Ectodermal cell (in vitro differentiated cells): Measurements from ENCODE around the gene AFAP1L1.

ENCODE experiments used
- H3K27ac ChIP-seq: 2 replicates; pipeline ENCODE4 v1.7.0; 2013; ENCODE audit warnings: mild to moderate bottlenecking, low read depth, low read length; ENCODE audit not compliant: insufficient read depth, poor library complexity, severe bottlenecking
- H3K27me3 ChIP-seq: 2 replicates; pipeline ENCODE4 v1.7.0; 2013; ENCODE audit warnings: mild to moderate bottlenecking, low read length; ENCODE audit not compliant: insufficient read depth, control insufficient read depth, poor library complexity, severe bottlenecking
- H3K36me3 ChIP-seq: one replicate; pipeline ENCODE4 v1.7.0; 2013; ENCODE audit warnings: low read length; ENCODE audit not compliant: control insufficient read depth, insufficient read depth
- H3K4me1 ChIP-seq: one replicate; pipeline ENCODE4 v1.7.0; 2013; ENCODE audit warnings: low read length; ENCODE audit not compliant: control insufficient read depth, insufficient read depth
- H3K4me3 ChIP-seq: 2 replicates; pipeline ENCODE4 v1.7.0; 2013; ENCODE audit warnings: low read depth, low read length, control low read depth; ENCODE audit not compliant: insufficient read depth
- H3K9me3 ChIP-seq: 2 replicates; pipeline ENCODE4 v1.7.0; 2013; ENCODE audit warnings: mild to moderate bottlenecking, low read length, moderate library complexity; ENCODE audit not compliant: control insufficient read depth
- WGBS, 2 experiments: methylation state at CpG; one replicate each; pipeline ENCODE4 v1.1.7; 2013; ENCODE audit warnings: missing lambda C conversion rate in 2 of 2; 5-methylcytosine and 5-hydroxymethylcytosine counted together

The AFAP1L1 gene

DNA sequence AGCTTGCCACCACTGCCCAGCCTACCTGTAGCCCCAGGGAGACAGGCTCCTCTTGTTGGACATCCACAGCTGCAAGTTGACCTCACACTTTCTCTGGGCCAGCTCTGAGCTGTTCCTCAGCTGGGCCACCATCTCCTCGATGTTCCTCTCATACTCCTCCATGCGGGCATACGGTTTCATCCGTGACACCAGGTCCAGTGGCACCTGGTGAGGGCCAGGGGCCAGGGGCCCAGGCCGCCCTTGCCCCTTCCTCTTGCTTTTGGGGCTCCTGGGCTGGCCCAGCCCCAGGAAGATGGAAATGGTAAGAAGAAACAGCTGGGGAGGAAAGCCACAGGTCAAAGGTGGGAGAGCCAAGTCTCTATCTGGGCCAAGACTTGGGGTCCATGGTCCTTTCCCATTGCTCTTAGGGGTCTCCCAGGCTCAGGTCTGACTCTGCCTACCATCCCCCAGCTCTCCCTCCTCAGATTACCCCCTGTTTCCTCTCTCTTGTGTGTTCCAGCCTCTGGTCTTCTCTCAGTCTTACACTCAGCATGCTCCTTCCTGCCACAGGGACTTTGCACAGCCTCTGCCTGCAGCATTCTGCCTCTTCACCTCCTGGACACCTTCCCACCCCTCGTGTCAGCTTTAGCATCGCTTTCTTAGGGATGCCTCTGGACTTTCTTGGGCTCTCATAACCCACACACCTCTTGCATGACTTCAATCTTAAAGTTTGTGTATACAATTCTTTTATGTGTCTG is 105.2 kb downstream of the AFAP1L1 start:
- 89 to 92% methylated on average over 7 of the region's 7 CpGs for WGBS, 2 experiments
- H3K36me3 ChIP-seq, result no peaks in the 10 kb centered on the region
- H3K9me3 ChIP-seq, result no peaks in the 10 kb centered on the region
- H3K27me3 ChIP-seq, result no peaks in the 10 kb centered on the region
- peaks cover 7% of the 10 kb centered on the region for H3K4me1 ChIP-seq
- H3K27ac ChIP-seq, result no peak overlapping the region
- H3K4me3 ChIP-seq, result no peak overlapping the region

DNA sequence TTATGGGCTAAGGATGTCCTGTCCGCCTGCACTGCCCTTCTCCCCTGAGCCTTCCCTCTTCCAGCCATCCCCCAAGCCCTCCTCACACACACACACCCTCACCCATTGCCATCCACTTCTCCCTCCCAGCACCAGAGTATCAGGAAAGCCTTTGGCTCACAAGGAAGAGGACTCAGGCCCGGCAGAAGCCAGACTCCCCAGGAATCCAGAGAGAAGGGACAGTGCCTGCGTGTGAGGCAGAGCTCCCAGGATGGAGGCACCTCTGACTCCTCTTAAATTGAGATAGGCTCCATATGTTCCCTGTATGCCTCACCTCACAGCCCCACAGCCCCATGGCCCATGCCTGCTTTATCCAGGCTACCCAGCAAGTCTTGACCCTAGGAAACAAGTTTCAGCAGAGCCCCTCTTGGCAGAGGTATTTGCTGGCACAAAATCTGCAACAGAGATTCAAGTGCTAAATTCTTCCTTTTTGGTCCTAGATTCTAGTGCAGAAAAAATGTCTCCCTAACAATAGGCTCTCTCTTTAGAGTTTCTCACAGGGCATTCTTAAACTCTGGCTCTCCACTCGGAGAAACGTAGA is 106.7 kb downstream of the AFAP1L1 start:
- Histone ChIP-seq H3K9me3 (no peaks in the 10 kb centered on the region), H3K27me3 (no peaks in the 10 kb centered on the region), H3K4me1 (peaks cover 7% of the 10 kb centered on the region), H3K4me3 (no peak overlapping the region), H3K27ac (no peak overlapping the region), H3K36me3 (no peaks in the 10 kb centered on the region)
- WGBS, 2 experiments, result 80 to 82% methylated on average over 5 of the region's 5 CpGs

DNA sequence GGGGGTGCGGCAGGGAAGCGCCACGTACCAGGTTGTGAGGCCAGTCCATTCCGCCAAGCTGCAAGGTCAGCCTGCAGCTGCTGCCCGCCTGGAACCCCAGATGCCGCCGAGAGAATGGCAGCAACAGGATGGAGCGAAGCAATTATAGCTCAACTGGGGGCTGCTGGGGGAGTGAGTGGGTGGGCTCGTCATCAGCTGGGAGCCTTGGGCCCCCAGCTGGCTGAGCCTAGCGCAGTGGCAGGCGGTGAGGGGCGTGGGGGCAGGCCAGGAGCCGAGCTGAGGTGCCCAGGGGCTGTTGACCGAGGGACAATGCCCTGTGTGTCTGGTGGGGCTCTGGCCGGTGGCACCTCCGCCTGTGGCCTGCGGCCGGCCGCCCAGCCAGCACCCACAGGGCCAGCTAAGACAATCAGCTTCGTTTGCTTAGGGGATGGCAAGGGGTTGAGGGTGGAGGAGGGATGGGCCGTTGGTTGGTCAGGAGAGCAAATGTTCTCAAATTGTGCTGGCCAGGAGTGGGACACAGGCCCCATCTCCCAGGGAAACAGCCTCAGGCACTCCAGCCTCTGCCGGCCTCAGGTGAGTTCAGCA is 107.6 kb downstream of the AFAP1L1 start, which contains the start of gene IL17B:
Gene IL17B, minus strand, starts transcription at position 116 of the 585 bp plus-strand sequence. Its CDS starts 67 bp downstream, at position 49.
- 90% methylated on average over 22 of the region's 22 CpGs for WGBS, 2 experiments

DNA sequence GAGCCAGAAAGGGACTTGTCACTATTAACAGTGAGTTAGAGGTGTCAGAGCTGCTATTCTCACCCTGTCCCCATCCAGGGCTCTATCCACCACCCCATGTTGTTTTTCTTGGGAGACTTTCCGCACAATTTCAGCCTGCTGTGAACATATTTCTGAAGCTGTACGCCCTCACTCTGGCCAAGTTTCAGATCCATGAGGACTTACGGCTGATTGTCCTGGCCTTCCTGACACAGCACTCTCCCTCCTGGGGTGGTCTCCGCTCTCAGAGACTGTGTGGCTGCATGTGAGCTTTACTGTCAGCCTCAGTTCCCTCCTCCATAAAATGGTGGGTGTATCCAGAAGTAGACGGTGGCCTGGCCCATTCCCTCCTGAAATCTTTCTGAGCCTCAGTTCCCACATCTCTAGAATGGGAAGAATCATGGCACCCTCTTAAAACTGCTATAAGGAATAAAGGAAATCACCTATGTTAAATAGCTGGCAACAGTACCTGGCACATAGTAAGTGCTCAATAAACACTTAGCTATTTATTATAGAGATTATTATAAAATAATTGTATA is 108.2 kb downstream of the AFAP1L1 start:
- Histone ChIP-seq H3K36me3 (no peaks in the 10 kb centered on the region), H3K9me3 (no peaks in the 10 kb centered on the region), H3K4me3 (no peak overlapping the region), H3K27me3 (no peaks in the 10 kb centered on the region), H3K27ac (no peak overlapping the region), H3K4me1 (peaks cover 7% of the 10 kb centered on the region)
- 93 to 94% methylated on average over 5 of the region's 5 CpGs for WGBS, 2 experiments

More for the DNA sequence above, 107.6 kb downstream of the AFAP1L1 start, which contains the start of gene IL17B:
- no peaks in the 10 kb centered on the region for H3K36me3 ChIP-seq
- no peak within 1 kb of the TSS for H3K4me3 ChIP-seq
- H3K27me3 ChIP-seq, result no peaks in the 10 kb centered on the region
- H3K4me1 ChIP-seq, result peaks cover 7% of the 10 kb centered on the region
- no peak within 1 kb of the TSS for H3K27ac ChIP-seq
- no peaks in the 10 kb centered on the region for H3K9me3 ChIP-seq

DNA sequence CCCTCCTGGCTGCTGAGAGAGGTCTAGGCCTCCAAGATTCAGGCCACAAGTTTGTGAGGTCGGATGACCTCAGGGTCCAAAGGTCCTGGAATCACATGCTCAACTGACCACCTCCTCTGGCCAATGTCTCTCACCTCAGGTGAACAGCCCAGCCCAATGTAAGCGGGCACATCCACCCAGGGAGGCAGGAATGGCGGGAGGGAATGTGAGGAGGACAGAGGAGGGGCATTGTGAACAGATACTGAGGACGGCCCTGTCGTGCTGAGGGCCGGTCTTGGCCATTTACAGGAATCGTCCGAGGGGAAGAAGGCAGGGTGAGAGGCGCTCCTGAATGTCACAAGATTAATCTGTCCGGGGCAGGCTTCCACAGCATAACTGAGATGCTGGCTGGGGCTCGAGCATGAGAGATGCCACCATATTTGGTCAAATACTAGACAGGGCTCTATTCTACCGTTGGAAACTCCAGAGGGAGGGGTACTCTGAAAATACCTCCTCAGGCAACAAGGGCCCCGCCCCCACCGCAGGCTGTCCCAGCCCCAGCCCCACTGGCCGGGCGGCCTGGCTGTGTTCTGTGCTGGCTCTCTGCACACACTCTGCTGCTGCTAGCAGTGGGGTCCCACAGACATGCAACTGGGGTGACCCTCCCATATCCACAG is 108.9 kb downstream of the AFAP1L1 start:
- no peak overlapping the region for H3K27ac ChIP-seq
- no peaks in the 10 kb centered on the region for H3K27me3 ChIP-seq
- H3K4me1 ChIP-seq, result peaks cover 7% of the 10 kb centered on the region
- no peak overlapping the region for H3K4me3 ChIP-seq
- H3K9me3 ChIP-seq, result no peaks in the 10 kb centered on the region
- 76 to 81% methylated on average over 16 of the region's 16 CpGs for WGBS, 2 experiments
- H3K36me3 ChIP-seq, result no peaks in the 10 kb centered on the region

DNA sequence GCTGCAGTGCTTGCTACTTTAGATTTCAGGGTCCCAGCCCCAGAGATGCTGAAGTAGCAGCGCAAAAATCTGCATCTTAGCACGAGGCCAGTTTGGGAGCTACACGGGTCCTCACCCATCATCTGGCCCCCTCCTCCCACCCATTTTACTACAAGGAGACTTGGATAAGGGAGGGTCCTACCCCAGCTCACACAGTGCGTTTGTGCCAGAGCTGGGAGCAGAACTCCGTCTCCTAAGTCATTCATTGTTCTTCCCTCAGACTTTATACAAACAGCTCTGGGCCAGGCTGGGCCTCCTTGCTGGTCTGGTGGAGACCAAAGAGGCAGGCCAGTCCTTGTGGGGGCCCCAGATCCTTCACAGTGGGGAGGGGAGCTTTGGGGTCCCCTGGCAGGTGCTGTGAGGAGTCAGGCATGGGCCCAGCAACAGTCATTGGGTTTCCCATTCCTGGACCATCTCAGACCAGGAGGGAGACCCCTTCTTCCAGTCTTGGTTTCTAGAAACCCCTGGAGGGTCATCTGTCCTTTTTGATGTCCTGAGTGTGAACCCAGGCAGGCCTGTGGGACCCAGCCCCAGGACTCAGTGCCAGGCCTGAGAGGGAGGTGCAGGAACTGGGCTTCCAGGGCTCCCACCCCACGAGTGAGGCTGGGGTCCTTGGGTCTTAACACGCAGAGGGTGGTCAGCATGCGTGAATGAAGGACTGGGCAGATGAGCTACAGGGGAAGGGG is 109.8 kb downstream of the AFAP1L1 start:
- H3K27me3 ChIP-seq, result no peaks in the 10 kb centered on the region
- H3K4me1 ChIP-seq, result peaks cover 7% of the 10 kb centered on the region
- no peak overlapping the region for H3K27ac ChIP-seq
- no peaks in the 10 kb centered on the region for H3K9me3 ChIP-seq
- 57 to 59% methylated on average over 8 of the region's 8 CpGs for WGBS, 2 experiments
- H3K4me3 ChIP-seq, result no peak overlapping the region
- no peaks in the 10 kb centered on the region for H3K36me3 ChIP-seq

DNA sequence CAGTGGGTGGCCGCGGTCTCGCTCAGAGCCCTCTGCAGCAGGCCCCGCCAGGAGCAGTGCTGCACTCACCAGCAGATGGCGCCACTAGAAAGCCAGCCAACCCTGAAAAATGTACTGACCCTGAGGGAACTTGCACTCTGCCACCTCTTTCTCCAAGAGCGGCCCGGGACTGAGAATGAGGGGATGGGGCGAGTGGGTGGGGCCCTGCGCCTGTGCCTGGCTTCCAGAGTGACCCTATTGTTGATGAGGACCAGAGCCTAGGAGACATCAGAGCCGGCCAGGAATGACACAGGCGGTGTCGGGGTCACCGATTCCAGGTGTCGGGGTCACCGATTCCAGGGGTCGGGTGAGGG is 110.3 kb downstream of the AFAP1L1 start:
- H3K27me3 ChIP-seq, result no peaks in the 10 kb centered on the region
- H3K36me3 ChIP-seq, result no peaks in the 10 kb centered on the region
- no peaks in the 10 kb centered on the region for H3K9me3 ChIP-seq
- no peak overlapping the region for H3K27ac ChIP-seq
- no peak overlapping the region for H3K4me3 ChIP-seq
- H3K4me1 ChIP-seq, result peaks cover 7% of the 10 kb centered on the region
- WGBS, 2 experiments, result 45 to 47% methylated on average over 16 of the region's 16 CpGs

DNA sequence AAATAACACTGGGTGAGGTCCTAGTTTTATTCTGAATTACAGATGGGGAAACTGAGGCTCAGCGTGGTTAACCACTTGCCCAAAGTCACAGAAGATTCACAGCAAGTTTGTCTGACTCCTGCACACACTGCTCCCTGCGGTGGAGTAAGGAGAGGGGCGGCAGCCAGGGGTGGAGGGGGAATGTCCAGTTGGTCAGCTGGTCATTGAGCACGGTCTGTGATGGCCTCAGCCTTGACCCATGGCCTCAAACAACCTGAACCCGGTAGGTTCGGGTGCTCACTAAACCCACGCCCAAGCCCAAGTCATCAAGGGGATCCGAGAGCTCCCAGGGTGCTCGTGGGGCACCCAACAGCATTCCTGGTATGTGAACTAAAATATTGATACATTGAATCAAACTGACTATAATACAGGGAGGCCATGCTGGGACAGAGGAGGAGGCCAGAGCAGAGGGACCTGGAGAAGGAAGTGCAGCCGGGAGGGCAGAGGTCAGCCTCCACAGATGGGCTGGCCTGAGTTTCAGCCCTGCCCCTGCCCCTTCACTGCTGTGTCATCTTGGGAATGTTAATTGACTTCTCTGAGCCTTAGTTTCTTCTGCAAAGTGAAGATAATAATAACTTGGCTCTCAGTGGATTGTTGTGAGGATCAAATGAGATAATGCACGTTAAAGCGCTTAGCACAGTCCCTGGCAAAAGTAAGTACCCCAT is 111.0 kb downstream of the AFAP1L1 start:
- Histone ChIP-seq H3K4me3 (no peak overlapping the region), H3K27me3 (no peaks in the 10 kb centered on the region), H3K27ac (no peak overlapping the region), H3K9me3 (no peaks in the 10 kb centered on the region), H3K36me3 (no peaks in the 10 kb centered on the region), H3K4me1 (peaks cover 7% of the 10 kb centered on the region)
- WGBS, 2 experiments, result 93% methylated on average over 10 to 12 of the region's 12 CpGs

DNA sequence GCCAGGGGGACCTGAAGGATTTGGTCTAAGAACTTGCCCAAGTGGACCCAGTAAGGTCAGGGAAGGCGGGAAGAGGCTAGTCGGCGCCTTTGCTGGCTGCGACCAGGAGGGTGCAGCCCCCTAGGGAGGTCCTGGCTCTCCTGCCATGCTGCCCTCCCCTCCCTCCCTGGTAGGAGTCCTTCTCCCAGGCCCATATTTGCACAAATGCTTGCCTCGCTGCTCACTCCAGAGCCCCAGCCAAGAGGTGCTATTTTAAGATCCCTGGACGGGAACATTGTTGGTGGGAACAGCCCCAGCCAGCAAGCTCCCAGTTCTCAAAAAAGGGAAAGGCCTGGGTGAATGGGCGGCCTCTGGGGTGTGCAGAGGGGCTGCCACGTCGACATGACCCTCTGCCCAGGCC is 111.7 kb downstream of the AFAP1L1 start:
- WGBS, 2 experiments, result 91 to 95% methylated on average over 9 of the region's 9 CpGs
- no peak overlapping the region for H3K27ac ChIP-seq
- no peaks in the 10 kb centered on the region for H3K27me3 ChIP-seq
- no peaks in the 10 kb centered on the region for H3K36me3 ChIP-seq
- H3K4me1 ChIP-seq, result peaks cover 7% of the 10 kb centered on the region
- no peaks in the 10 kb centered on the region for H3K9me3 ChIP-seq
- no peak overlapping the region for H3K4me3 ChIP-seq
